A673 (cell line): ENCODE data around the gene WDFY4.

Experiments used
- CTCF ChIP-seq: fragments of 300-800, 200-600 bp; sonication (generic); conservative IDR thresholded peaks from 2 replicates; pipeline ENCODE4 v1.5.1; 2017; ENCODE audit warnings: low read depth, mild to moderate bottlenecking, antibody characterized with exemption, low read length, moderate library complexity, mixed read lengths
- EZH2 ChIP-seq: fragments of 200-600 bp; sonication (generic); IDR thresholded peaks from 2 replicates; pipeline ENCODE4 v1.6.1; 2017; ENCODE audit warnings: borderline replicate concordance, low read depth, mild to moderate bottlenecking, mixed read lengths, antibody characterized with exemption, low read length; ENCODE audit not compliant: poor library complexity, severe bottlenecking

- no peak for TF ChIP-seq CTCF
- TF ChIP-seq EZH2, result no peak
These were observed 2.9 kb upstream of the WDFY4 start for GRCh38 chr10:48681740-48682139.
